Heart left ventricle (tissue), 13 donors: Measurements from ENCODE around the gene TSSC4.

Experiments used
- CTCF ChIP-seq, 12 donors: fragments of 200-600 bp; sonication (generic) in 4 of 12; IDR thresholded peaks; one replicate each; pipeline versions ENCODE4 v1.5.0 to v1.8.0; 2018 to 2022; ENCODE audit warnings: antibody characterized with exemption in 12 of 12, mild to moderate bottlenecking in 5 of 12
- POLR2A ChIP-seq, 2 donors: fragments of 450-650 bp; IDR thresholded peaks; one replicate each; pipeline ENCODE4 v1.6.1; 2017; ENCODE audit warnings: antibody characterized with exemption in 2 of 2, mild to moderate bottlenecking in 2 of 2, moderate library complexity in 2 of 2
- donor health status: ischemic (EF 13 %, LVEDD 7.1; RV severe dilation, severe dysfunction).
- donor health status: DM: no; HTN: yes; CAD: no.
- donor health status: DM: no; HTN: no; CAD: no.
- donor health status: ischemic (EF 25% LVEDD 6.9; RV normal size, moderate dysfunction).
- donor health status: ischemic (EF 25% LVEDD 5.7; RV mildly dilated, moderate dysfunction).
- donor health status: ischemic (EF 35%, LVEDD 5.7; RV mildly dilated, moderate dysfunction).
- donor health status: nonischemic (EF 11% LVEDD 7.7; RV severe dilation, severe dysfunction).
- donor health status: DM: yes; HTN: yes; CAD: no.
- donor health status: PGD.
- donor health status: ischemic (EF 29% LVEDD 5.4; RV normal size, mild dysfunction).
- donor health status: nonischemic (EF 23%, LVEDD 6.1; RV moderate dilation, normal function).

- peak in 1 of 2 donors; percentile 58 for TF ChIP-seq POLR2A (IDR thresholded peaks at IDR 0.05)
- TF ChIP-seq CTCF (IDR thresholded peaks at IDR 0.05): peak in 2 of 12 donors; percentile 2 to 23
Observed at GRCh38 chr11:2376751-2377451, 23.6 kb upstream of the TSSC4 start, which contains the start of gene CD81.
